GM18858 (cell line): ENCODE data around the gene OMD.

Source experiments
- ATAC-seq: cut with Tn5 transposase; IDR thresholded peaks from one replicate; pipeline ENCODE4 v1.9.1; 2021; ENCODE audit not compliant: unreplicated experiment

Gene OMD

GRCh38 chr9:92378865-92379560 is 45.3 kb downstream of the OMD start:
- no peak for ATAC-seq

DNA sequence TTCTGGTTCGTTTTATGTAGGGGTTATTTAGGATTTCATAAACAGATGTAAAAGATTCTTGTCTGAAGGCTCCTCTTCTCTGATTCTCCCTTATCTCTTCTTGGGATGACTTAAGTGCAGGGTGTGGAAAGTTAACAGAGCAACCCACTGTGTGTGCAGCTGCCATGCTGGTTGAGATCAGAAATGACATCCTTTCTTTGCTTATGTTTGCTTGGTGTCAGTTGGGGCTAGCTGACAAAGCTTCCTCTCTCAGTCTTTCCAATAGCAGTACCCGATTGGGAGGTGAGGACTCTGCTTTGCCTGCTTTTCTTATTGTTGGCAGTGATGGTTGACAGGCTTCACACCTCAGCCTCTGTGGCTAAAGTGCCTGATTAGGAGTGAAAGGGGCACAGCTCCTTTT is 46.4 kb downstream of the OMD start:
- no peak for ATAC-seq

DNA sequence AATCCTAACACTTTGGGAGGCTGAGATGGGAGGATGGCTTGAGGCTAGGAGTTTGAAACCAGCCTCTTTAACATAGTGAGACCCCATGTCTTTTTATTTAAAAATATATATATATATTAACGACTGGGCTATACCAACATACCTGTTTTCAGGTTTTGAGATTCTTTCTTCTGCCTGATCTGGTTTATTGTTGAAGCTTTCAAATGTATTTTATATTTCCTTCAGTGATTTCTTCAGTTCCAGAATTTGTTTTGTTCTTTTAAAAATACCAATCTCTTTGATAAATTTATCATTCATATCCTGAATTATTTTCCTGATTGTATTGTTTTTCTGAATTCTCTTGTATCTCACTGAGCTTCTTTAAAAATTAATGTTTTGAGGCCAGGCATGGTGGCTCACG is 51.1 kb downstream of the OMD start:
- no peak for ATAC-seq

DNA sequence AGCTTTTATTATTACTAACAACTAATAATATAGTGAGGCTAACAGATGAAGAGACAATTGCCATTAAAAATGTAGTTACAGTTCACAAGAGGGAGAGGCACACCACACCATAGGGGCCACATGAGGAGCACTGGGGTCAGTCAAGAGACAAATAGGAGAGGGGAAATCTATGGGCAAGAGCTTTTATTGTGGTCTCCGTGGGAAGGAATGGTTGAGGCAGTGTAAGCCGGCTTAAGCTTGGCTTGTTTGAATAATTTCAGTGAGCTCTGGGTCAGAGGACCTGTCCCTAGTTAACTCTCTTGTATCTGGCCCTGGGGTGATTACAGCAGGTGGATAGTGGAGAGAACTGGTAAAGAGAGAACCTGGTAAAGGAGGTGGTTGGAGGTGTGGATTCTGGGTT is 55.2 kb downstream of the OMD start:
- ATAC-seq: no peak
